PC-3 (cell line): ENCODE results near the gene CLOCK.

Source experiments
- EZH2 ChIP-seq: fragments of 300-600 bp; sonication (generic); IDR thresholded peaks from one replicate; pipeline ENCODE4 v1.6.1; 2017; ENCODE audit warnings: antibody characterized with exemption, mild to moderate bottlenecking, low read length; ENCODE audit not compliant: unreplicated experiment
- EZH2phosphoT487 ChIP-seq: fragments of 300-600 bp; sonication (generic); IDR thresholded peaks from 2 replicates; pipeline ENCODE4 v1.6.1; 2018; ENCODE audit warnings: mild to moderate bottlenecking, antibody characterized with exemption, low read length, borderline replicate concordance
- TF ChIP-seq, protein P1 (sequence below): fragments of 300-600 bp; sonication (generic); conservative IDR thresholded peaks from 2 replicates; pipeline ENCODE4 v1.5.1; 2017; ENCODE audit warnings: antibody characterized with exemption, low read depth, mild to moderate bottlenecking, low read length

DNA sequence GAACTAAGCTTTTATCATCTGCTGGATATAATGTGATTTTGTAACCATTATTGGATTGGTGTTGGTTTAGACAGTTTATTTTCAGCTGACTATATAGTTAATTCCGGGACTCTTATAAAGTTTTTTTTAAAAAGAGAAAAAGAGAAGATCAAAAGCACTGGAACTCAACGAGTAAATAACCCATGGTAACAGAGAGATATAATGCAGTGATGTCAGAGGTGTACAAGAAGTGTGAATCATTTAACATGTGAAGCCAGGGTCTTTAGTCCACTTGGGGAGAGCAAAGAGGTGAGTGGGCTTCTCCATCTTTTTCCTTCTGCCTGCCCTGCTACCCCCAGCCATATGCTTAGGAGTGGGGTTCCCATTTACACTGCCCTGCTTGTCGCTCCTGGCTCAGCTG lies 147.7 kb downstream of the CLOCK start:
- TF ChIP-seq, protein P1, sequence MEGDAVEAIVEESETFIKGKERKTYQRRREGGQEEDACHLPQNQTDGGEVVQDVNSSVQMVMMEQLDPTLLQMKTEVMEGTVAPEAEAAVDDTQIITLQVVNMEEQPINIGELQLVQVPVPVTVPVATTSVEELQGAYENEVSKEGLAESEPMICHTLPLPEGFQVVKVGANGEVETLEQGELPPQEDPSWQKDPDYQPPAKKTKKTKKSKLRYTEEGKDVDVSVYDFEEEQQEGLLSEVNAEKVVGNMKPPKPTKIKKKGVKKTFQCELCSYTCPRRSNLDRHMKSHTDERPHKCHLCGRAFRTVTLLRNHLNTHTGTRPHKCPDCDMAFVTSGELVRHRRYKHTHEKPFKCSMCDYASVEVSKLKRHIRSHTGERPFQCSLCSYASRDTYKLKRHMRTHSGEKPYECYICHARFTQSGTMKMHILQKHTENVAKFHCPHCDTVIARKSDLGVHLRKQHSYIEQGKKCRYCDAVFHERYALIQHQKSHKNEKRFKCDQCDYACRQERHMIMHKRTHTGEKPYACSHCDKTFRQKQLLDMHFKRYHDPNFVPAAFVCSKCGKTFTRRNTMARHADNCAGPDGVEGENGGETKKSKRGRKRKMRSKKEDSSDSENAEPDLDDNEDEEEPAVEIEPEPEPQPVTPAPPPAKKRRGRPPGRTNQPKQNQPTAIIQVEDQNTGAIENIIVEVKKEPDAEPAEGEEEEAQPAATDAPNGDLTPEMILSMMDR: no peak
- no peak for TF ChIP-seq EZH2
- TF ChIP-seq EZH2phosphoT487: no peak
